Upper lobe of left lung (tissue), 4 donors: ENCODE data around the gene BNC2.

Experiments
- EP300 ChIP-seq, 4 donors: sonication (generic); formaldehyde crosslinking; IDR thresholded peaks; one replicate each; pipeline ENCODE4 v1.5.1; 2017; ENCODE audit warnings: antibody characterized with exemption in 4 of 4, control low read depth in 2 of 4
- POLR2A ChIP-seq, 4 donors: fragments of 450-650 bp; IDR thresholded peaks; one replicate each; pipeline ENCODE4 v1.5.1; 2016 to 2017; ENCODE audit warnings: antibody characterized with exemption in 4 of 4, mild to moderate bottlenecking in 2 of 4
- POLR2AphosphoS5 ChIP-seq, 2 donors: sonication (generic); formaldehyde crosslinking; IDR thresholded peaks; one replicate each; pipeline ENCODE4 v1.5.1; 2017; ENCODE audit warnings: antibody characterized with exemption in 2 of 2
- TF ChIP-seq, protein P1 (sequence below), 6 experiments: fragments of 450-650 bp in 4 of 6; fragments of 200-600 bp in 2 of 6; sonication (generic) in 2 of 6; IDR thresholded peaks; one replicate each; pipeline ENCODE4 v1.5.1; 2016 to 2019; ENCODE audit warnings: antibody characterized with exemption in 6 of 6

DNA sequence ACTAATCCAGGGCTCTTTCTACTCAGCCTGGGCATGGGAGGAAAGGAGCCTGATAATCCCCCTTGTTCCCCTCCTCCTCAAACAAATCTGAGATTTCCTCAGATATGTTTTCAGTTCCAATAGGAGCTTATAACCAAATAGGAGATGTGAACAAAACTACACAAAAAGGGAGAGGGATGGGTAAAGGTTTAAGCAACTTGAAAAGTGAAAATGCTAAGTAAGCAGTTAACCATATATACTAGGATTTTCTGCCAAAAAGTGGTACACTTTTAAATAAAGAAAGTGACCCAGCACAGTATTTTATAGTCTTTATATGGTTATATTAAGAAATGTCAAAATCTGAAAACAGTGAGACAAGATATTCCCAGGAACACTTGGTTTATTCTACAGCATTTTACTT lies 275.7 kb downstream of the BNC2 start:
- TF ChIP-seq, protein P1, sequence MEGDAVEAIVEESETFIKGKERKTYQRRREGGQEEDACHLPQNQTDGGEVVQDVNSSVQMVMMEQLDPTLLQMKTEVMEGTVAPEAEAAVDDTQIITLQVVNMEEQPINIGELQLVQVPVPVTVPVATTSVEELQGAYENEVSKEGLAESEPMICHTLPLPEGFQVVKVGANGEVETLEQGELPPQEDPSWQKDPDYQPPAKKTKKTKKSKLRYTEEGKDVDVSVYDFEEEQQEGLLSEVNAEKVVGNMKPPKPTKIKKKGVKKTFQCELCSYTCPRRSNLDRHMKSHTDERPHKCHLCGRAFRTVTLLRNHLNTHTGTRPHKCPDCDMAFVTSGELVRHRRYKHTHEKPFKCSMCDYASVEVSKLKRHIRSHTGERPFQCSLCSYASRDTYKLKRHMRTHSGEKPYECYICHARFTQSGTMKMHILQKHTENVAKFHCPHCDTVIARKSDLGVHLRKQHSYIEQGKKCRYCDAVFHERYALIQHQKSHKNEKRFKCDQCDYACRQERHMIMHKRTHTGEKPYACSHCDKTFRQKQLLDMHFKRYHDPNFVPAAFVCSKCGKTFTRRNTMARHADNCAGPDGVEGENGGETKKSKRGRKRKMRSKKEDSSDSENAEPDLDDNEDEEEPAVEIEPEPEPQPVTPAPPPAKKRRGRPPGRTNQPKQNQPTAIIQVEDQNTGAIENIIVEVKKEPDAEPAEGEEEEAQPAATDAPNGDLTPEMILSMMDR (IDR thresholded peaks at IDR 0.05) = no peak
- TF ChIP-seq EP300 (IDR thresholded peaks at IDR 0.05) (no peak), POLR2AphosphoS5 (IDR thresholded peaks at IDR 0.05) (no peak), POLR2A (IDR thresholded peaks at IDR 0.05) (no peak)
